SU-DHL-6 (cell line): ENCODE data around the gene CFDP1.

ENCODE experiments used
- EZH2phosphoT487 ChIP-seq: fragments of 200-600 bp; sonication (generic), shearing (Covaris generic); conservative IDR thresholded peaks from 2 replicates; pipeline ENCODE4 v1.6.1; 2018; ENCODE audit warnings: mild to moderate bottlenecking, antibody characterized with exemption, low read length, moderate library complexity, mixed read lengths
- TF ChIP-seq, protein P1 (sequence below): fragments of 200-600 bp; sonication (generic); IDR thresholded peaks from one replicate; pipeline ENCODE4 v1.5.1; 2017; ENCODE audit warnings: antibody characterized with exemption, mild to moderate bottlenecking, low read length, moderate library complexity; ENCODE audit not compliant: insufficient read depth, poor library complexity, severe bottlenecking

DNA sequence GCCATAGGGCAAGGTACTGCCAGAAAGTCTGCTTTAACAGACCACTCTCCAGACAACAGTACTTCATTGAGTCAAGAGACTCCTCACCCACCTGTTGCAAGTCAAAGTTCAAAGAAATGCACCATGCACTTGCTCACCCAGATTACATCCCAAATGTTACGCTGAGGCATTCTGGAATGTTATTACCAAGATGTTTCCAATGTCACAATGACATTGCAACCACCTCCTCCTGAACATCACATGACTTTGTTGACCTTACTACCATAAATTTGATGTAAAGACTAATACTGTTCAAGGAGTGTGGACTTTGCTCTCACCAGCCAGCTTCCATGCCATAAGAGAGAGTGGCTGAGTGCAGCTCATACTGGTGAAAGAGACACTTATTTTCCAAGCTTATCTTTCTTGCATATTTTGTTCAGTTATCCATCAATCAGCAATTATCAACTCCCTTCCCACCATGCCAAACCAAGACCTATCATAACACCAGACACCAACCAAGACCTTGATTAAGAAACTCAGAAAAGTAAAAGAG lies 123.3 kb downstream of the CFDP1 start:
- TF ChIP-seq, protein P1, sequence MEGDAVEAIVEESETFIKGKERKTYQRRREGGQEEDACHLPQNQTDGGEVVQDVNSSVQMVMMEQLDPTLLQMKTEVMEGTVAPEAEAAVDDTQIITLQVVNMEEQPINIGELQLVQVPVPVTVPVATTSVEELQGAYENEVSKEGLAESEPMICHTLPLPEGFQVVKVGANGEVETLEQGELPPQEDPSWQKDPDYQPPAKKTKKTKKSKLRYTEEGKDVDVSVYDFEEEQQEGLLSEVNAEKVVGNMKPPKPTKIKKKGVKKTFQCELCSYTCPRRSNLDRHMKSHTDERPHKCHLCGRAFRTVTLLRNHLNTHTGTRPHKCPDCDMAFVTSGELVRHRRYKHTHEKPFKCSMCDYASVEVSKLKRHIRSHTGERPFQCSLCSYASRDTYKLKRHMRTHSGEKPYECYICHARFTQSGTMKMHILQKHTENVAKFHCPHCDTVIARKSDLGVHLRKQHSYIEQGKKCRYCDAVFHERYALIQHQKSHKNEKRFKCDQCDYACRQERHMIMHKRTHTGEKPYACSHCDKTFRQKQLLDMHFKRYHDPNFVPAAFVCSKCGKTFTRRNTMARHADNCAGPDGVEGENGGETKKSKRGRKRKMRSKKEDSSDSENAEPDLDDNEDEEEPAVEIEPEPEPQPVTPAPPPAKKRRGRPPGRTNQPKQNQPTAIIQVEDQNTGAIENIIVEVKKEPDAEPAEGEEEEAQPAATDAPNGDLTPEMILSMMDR: no peak
- no peak for TF ChIP-seq EZH2phosphoT487
